Pancreas (tissue), 10 donors: Measurements from ENCODE around the gene EPS8L2. TPM values are rescaled to one million over a fixed set of nuclear protein-coding genes. Genes with fewer than 3 reads are reported as not detected.

ENCODE experiments used
- ATAC-seq, 4 donors: fragments of 200-7000 bp; cut with Tn5 transposase; one replicate each; pipeline versions ENCODE4 v1.8.0 to v1.9.1; 2020; ENCODE audit warnings: mild to moderate bottlenecking in 4 of 4, moderate library complexity in 4 of 4
- DNase-seq, 6 donors: peaks; one replicate each; pipeline ENCODE4 v3.0.0-alpha.2; 2020
- FAIRE-seq: peaks from 2 replicates; lab custom pipeline; 2012; peaks lifted over from hg19 to GRCh38; lab: Jason Lieb, UNC
- H3K27ac ChIP-seq, 4 donors: fragments of 200-600 bp; sonication (generic); 1 replicate in 3 of 4; 2 replicates in 1 of 4; pipeline versions ENCODE4 v1.5.0 to v1.8.0; 2020
- H3K27me3 ChIP-seq, 4 donors: fragments of 200-600 bp; one replicate each; pipeline ENCODE4 v1.8.0; 2021
- H3K36me3 ChIP-seq, 3 donors: fragments of 200-600 bp; sonication (generic) in 1 of 3; one replicate each; pipeline versions ENCODE4 v1.5.0 to v1.8.0; 2020 to 2021
- H3K4me1 ChIP-seq, 3 donors: fragments of 200-600 bp; one replicate each; pipeline ENCODE4 v1.8.0; 2021
- H3K4me3 ChIP-seq, 4 donors: fragments of 200-600 bp; sonication (generic) in 2 of 4; one replicate each; pipeline versions ENCODE4 v1.5.0 to v1.8.0; 2020 to 2021
- H3K9me3 ChIP-seq, 4 donors: fragments of 200-600 bp; one replicate each; pipeline ENCODE4 v1.8.0; 2021
- CTCF ChIP-seq, 4 donors: fragments of 200-600 bp; sonication (generic) in 3 of 4; IDR thresholded peaks; one replicate each; pipeline versions ENCODE4 v1.5.0 to v1.8.0; 2021; ENCODE audit warnings: antibody characterized with exemption in 4 of 4
- WGBS, 2 donors: extraction: QIAGEN DNeasy Blood & Tissue Kit; methylation state at CpG; one replicate each; pipeline ENCODE4 v1.1.7; 2013; 5-methylcytosine and 5-hydroxymethylcytosine counted together
- intact Hi-C, 3 donors: fragments of 100-400 bp; cut with DNase I; formaldehyde crosslinking; loops; one replicate each; pipeline versions ENCODE4 v1.11.1 to v1.14.2; 2022
- polyA plus RNA-seq, 2 donors: library from polyadenylated mRNA; stranded (reverse); fragments of 200-250 nt; gene quantifications; one replicate each; pipeline ENCODE4 v1.2.3, GENCODE V29; 2013
- total RNA-seq, 6 donors: library from RNA; stranded (reverse); fragmentation: NEBNext Ultra II Directional in 4 of 6; extraction: Animal tissue kit (Norgen Biotek cat#: 25700) in 4 of 6; gene quantifications; one replicate each; pipeline versions ENCODE4 v1.2.1 to v1.2.4, GENCODE V29; 2021 to 2023
- donor health status: healthy with polysubstance abuse.
- donor health status: DM: no; HTN: no; CAD: no; lungs with moderate emphysema.
- donor health status: DM: no; HTN: no; CAD: no.
- donor health status: control.
- donor health status: control.
- donor health status: Bipolar disorder and iron deficiency.
- donor health status: DM: yes; HTN: yes; CAD: no.
- donor health status: DM: no; HTN: no; CAD: no.
- donor health status: DM: no; HTN: no; CAD: no.
- donor health status: DM: yes; HTN: yes; CAD: no.

Gene EPS8L2
- total and polyA plus RNA-seq, 8 donors: 58.1 to 286 (median 93.3) TPM

DNA sequence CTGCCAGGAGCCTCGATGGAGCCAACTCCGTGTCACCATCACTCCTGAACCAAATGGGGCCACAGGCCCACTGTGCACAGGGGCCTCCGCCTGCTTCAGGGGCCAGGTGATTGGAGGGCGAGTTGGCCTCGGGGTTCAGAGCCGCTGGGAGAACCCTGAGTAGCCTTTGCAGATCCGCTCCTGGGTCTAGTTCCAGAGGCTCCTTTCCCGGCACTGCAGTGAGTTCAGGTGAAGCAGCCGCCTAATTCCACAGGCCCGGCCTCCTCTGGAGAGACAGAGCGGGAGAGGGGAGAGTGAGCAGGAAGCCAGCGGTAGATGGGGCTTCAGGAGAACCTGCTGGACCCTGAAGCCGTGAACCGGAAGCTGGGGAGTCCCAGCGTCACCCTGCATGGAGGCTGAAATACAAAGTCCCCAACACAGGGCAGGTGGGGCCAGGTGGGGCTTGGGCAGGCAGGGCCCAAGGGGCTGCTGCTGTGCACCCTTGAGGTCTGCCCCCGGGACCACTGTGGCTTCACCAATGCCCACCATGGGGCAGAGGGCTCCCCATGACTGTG is 46.4 kb upstream of the EPS8L2 start:
- Histone ChIP-seq H3K27me3 (no peaks in the 10 kb centered on the region), H3K27ac (no peak overlapping the region), H3K9me3 (no peaks in the 10 kb centered on the region), H3K4me1 (peaks cover 0 to 10% (median 10%) of the 10 kb centered on the region in 3 donors), H3K36me3 (peaks cover 0 to 4% (median 0%) of the 10 kb centered on the region in 3 donors), H3K4me3 (no peak overlapping the region)
- DNase-seq (no peak), FAIRE-seq (no peak), ATAC-seq (no peak)
- intact Hi-C loops: loop anchor here in 2 of 3 donors (5.0 kb wide), 1 partner anchor 63 kb away; no protein-coding TSS in a partner anchor
- TF ChIP-seq CTCF (IDR thresholded peaks at IDR 0.05): no peak
- 93 to 94% methylated on average over 15 to 16 of the region's 16 CpGs for WGBS, 2 donors

DNA sequence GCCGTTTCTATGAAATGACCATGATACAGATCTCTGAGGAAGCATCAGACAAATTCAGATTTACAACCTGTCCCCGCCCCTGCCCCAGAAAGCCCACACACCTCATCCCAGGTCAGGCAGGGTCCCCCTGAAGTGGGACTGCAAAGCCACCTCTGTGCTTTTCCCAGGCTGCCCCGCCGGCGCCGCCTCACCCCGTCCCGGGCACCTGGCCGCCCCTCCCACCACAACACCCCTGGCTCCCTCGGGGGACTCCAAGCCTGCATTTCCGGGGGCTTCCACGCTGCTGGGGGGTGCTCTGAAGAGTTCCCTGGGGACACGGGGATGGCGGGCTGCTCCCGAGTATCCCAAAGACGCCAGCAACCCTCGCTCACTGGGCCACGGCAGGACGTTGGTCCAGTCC is 45.8 kb upstream of the EPS8L2 start:
- Histone ChIP-seq H3K36me3 (peaks cover 0 to 4% (median 0%) of the 10 kb centered on the region in 3 donors), H3K27me3 (no peaks in the 10 kb centered on the region), H3K27ac (no peak overlapping the region), H3K4me3 (no peak overlapping the region), H3K4me1 (peaks cover 0 to 3% (median 3%) of the 10 kb centered on the region in 3 donors), H3K9me3 (no peaks in the 10 kb centered on the region)
- FAIRE-seq (no peak), DNase-seq (no peak), ATAC-seq (no peak)
- intact Hi-C loops: loop anchor here in 2 of 3 donors (5.0 kb wide), 1 partner anchor 62 kb away; no protein-coding TSS in a partner anchor
- WGBS, 2 donors: 89 to 93% methylated on average over 19 of the region's 19 CpGs
- no peak for TF ChIP-seq CTCF (IDR thresholded peaks at IDR 0.05)

- ATAC-seq (no peak), DNase-seq (no peak), FAIRE-seq (no peak)
- intact Hi-C loops: loop anchor here in 2 of 3 donors (5.0 kb wide), 1 partner anchor 61 kb away; no protein-coding TSS in a partner anchor
- H3K36me3 ChIP-seq: peaks cover 0 to 4% (median 0%) of the 10 kb centered on the region in 3 donors
- H3K27ac ChIP-seq: no peak overlapping the region
- no peaks in the 10 kb centered on the region for H3K4me1 ChIP-seq
- 88 to 89% methylated on average over 19 of the region's 19 CpGs for WGBS, 2 donors
- no peaks in the 10 kb centered on the region for H3K9me3 ChIP-seq
- H3K4me3 ChIP-seq: no peak overlapping the region
- no peaks in the 10 kb centered on the region for H3K27me3 ChIP-seq
- no peak for TF ChIP-seq CTCF (IDR thresholded peaks at IDR 0.05)
Observed at GRCh38 chr11:660681-661444, 45.2 kb upstream of the EPS8L2 start.

DNA sequence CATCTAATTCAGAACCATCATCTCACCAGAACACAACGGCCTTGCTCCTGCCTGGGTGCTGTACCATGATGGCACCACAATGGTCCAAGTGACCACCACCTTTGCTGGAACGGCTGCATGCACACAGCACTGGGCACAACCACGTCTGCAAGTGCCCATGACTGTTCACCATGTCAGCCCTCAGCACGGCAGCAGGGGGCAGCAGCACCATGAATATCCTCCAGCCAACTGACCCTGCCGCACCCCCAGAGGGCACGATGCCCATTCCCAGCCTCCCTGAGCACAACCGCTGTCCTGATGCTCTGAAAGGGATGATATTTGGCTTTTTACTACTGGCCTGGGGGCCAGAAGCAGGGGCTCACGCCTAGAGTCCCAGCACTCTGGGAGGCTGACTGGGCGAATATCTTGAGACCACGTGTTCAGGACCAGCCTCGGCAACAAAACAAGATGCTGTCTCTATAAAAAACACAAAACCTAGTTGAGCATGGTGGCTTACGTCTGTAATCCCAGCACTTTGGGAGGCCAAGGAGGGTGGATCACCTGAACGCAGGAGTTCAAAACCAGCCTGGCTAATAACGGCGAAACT is 43.2 kb upstream of the EPS8L2 start:
- ATAC-seq: peak; percentile 77 to 95 (median 86)
- DNase-seq: peak; percentile 53 to 87 (median 78)
- intact Hi-C loops: loop anchor here in 2 of 3 donors (5.0 kb wide), 1 partner anchor 60 kb away; no protein-coding TSS in a partner anchor
- Histone ChIP-seq H3K4me3 (no peak overlapping the region), H3K36me3 (peaks cover 0 to 4% (median 0%) of the 10 kb centered on the region in 3 donors), H3K27me3 (no peaks in the 10 kb centered on the region), H3K27ac (no peak overlapping the region), H3K4me1 (no peaks in the 10 kb centered on the region), H3K9me3 (no peaks in the 10 kb centered on the region)
- 48% methylated on average over 15 of the region's 15 CpGs for WGBS, 2 donors
- TF ChIP-seq CTCF (IDR thresholded peaks at IDR 0.05): peak; percentile 33 to 64 (median 52)
- no peak for FAIRE-seq
